ENCODE results near the gene MRPL34. TPM values are rescaled to one million over a fixed set of nuclear protein-coding genes. Genes with fewer than 3 reads are reported as not detected.
A peak's percentile ranks its signal among the peaks of the same experiment; 100 is the strongest.

MRPL34 gene
- total RNA-seq, 4 donors from 2014 or later = 42.7 to 89.5 (median 73.1) TPM

DNA sequence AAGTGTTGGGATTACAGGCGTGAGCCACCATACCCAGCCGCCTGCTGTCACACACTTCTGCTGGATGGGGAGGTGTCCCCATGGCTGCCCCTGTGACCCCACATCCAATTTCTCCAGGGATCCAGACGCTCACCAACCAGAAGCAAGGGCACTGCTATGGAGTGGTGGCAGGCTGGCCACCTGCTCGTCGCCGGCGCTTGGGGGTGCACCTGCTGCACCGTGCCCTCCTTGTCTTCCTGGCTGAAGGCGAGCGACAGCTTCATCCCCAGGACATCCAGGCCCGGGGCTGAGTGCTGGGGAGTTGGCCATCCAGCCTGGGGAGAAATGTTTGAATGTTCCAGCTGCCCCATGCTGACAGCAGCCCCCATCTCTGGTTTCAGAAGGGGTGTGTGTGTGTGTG is 19.4 kb upstream of the MRPL34 start:
- Histone ChIP-seq H3K4me3 (no peak overlapping the region), H3K27me3 (peaks cover 13% of the 10 kb centered on the region), H3K36me3 (no peaks in the 10 kb centered on the region), H3K4me1 (peaks cover 15% of the 10 kb centered on the region), H3K27ac (no peak overlapping the region), H3K9me3 (no peaks in the 10 kb centered on the region)
- no peak for TF ChIP-seq CTCF (IDR thresholded peaks at IDR 0.05)
- TF ChIP-seq POLR2AphosphoS5 (IDR thresholded peaks at IDR 0.05) = no peak
- TF ChIP-seq EP300 (IDR thresholded peaks at IDR 0.05) = no peak
- no peak for TF ChIP-seq POLR2A (IDR thresholded peaks at IDR 0.05)
- DNase-seq (ENCODE audit: low spot score in 2 of 2) = no peak
- WGBS = 93% methylated on average over 5 of the region's 11 CpGs

DNA sequence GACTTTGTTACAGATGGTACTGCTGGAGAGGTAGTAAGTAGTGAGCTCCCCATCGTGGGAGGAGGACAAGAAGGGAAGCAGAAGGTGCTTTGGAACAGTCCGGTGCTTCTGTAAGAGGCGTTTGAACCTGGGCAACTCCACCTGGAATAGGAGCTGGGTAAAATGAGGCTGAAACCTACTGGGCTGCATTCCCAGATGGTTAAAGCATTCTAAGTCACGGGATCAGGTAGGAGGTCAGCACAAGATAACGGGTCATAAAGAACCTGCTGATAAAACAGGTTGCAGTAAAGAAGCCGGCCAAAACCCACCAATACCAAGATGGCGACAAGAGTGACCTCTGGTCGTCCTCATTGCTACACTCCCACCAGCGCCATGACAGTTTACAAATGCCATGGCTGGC is 18.9 kb upstream of the MRPL34 start:
- Histone ChIP-seq H3K9me3 (no peaks in the 10 kb centered on the region), H3K4me3 (no peak overlapping the region), H3K36me3 (no peaks in the 10 kb centered on the region), H3K4me1 (peaks cover 10% of the 10 kb centered on the region), H3K27ac (no peak overlapping the region), H3K27me3 (peaks cover 8% of the 10 kb centered on the region)
- TF ChIP-seq POLR2A (IDR thresholded peaks at IDR 0.05) (no peak), POLR2AphosphoS5 (IDR thresholded peaks at IDR 0.05) (no peak), EP300 (IDR thresholded peaks at IDR 0.05) (no peak), CTCF (IDR thresholded peaks at IDR 0.05) (no peak)
- WGBS = 95% methylated on average over 8 of the region's 9 CpGs
- no peak for DNase-seq (ENCODE audit: low spot score in 2 of 2)

- TF ChIP-seq POLR2A (IDR thresholded peaks at IDR 0.05) (no peak), CTCF (IDR thresholded peaks at IDR 0.05) (no peak), EP300 (IDR thresholded peaks at IDR 0.05) (no peak), POLR2AphosphoS5 (IDR thresholded peaks at IDR 0.05) (no peak)
- no peak overlapping the region for H3K27ac ChIP-seq
- WGBS = 23% methylated on average over 14 of the region's 22 CpGs
- H3K9me3 ChIP-seq = no peaks in the 10 kb centered on the region
- no peak for DNase-seq (ENCODE audit: low spot score in 2 of 2)
- H3K36me3 ChIP-seq = no peaks in the 10 kb centered on the region
- H3K27me3 ChIP-seq = no peaks in the 10 kb centered on the region
- peaks cover 14% of the 10 kb centered on the region for H3K4me1 ChIP-seq
- H3K4me3 ChIP-seq = no peak overlapping the region
Observed at GRCh38 chr19:17289489-17289888, 16.2 kb upstream of the MRPL34 start.

DNA sequence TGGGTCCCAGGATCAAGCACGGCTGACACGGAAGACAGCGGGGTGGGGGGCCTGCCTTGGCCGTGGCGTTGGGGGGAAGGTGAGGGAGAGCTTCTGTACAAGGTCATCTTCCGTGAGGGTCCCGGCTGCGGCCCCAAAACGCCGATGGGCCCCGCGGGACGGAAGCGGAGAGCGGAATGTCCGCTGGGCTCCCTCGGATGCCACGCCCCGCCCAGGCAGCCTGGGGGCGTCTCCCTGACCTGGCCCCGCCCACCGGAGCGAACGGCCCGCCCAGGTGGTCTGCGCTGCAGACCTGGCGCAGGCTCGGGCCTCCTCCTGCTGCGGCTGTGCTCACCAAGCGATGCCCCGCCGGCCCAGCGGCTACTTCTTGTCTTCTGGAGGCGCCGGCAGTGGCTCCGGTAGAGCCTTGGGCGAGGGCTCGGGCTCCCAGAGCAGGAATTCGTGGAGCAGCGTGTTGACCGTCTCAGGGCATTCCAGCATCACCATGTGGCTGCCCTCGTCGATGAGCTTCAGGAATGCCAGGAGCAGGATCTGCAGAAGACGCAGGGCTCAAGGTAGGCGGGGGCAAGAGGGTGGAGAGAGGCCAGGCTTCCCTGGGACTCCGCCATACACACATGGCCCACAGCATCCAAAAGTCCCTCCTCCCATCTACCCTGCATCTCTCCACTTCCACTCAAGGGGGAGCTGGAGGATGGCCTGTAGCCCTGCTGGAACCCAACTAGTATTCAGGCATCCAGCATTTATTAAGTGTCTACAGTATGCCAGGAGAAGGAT is 13.2 kb upstream of the MRPL34 start:
- no peaks in the 10 kb centered on the region for H3K9me3 ChIP-seq
- H3K27me3 ChIP-seq = no peaks in the 10 kb centered on the region
- WGBS = 11% methylated on average over 33 of the region's 46 CpGs
- H3K4me3 ChIP-seq = peak overlapping the region; percentile 59
- no peaks in the 10 kb centered on the region for H3K36me3 ChIP-seq
- peaks cover 14% of the 10 kb centered on the region for H3K4me1 ChIP-seq
- peak overlapping the region; percentile 35 for H3K27ac ChIP-seq
- TF ChIP-seq EP300 (IDR thresholded peaks at IDR 0.05) (no peak), CTCF (IDR thresholded peaks at IDR 0.05) (peak; percentile 57 to 70)
- DNase-seq (ENCODE audit: low spot score in 2 of 2) = peak in 1 of 2 donors; percentile 79

DNA sequence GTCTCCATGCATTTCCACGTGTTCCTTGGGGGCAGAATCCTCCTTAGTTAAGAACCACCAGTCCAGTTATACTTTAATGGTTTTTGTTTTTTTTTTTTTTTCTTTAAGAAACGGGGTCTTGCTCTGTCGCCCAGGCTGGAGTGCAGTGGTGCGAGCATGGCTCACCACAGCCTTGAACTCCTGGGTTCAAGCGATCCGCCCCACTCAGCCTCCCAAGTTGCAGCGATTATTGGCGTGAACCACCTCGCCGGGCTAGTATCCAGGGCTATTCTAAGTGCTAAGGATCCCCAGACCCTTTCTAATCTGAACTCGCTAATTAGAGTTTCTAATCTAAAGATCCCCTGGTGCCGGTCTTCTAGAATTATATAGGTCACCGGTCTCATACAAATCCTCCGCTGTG is 12.1 kb upstream of the MRPL34 start:
- Histone ChIP-seq H3K27me3 (no peaks in the 10 kb centered on the region), H3K36me3 (peaks cover 6% of the 10 kb centered on the region), H3K4me1 (peaks cover 14% of the 10 kb centered on the region), H3K9me3 (no peaks in the 10 kb centered on the region), H3K4me3 (no peak overlapping the region), H3K27ac (no peak overlapping the region)
- no peak for TF ChIP-seq EP300 (IDR thresholded peaks at IDR 0.05)
- no peak for TF ChIP-seq POLR2A (IDR thresholded peaks at IDR 0.05)
- TF ChIP-seq POLR2AphosphoS5 (IDR thresholded peaks at IDR 0.05) = no peak
- no peak for TF ChIP-seq CTCF (IDR thresholded peaks at IDR 0.05)
- 92% methylated on average over 14 of the region's 14 CpGs for WGBS
- DNase-seq (ENCODE audit: low spot score in 2 of 2) = no peak
